Stomach smooth muscle (tissue), 2 donors: Measurements from ENCODE around the gene CHRNA1.
"Not testable (repeated sequence)": the region's sequence is repeated elsewhere in the genome, so short reads cannot be mapped to it uniquely, and the experiment has no call there.

Experiments
- H3K27ac ChIP-seq: one replicate; pipeline ENCODE4 v1.7.0; 2013; ENCODE audit warnings: mild to moderate bottlenecking, low read length, inconsistent platforms
- H3K27me3 ChIP-seq, 2 donors: one replicate each; pipeline ENCODE4 v1.7.0; 2013; ENCODE audit warnings: low read length in 2 of 2; ENCODE audit not compliant: insufficient read depth in 2 of 2, control insufficient read depth in 1 of 2
- H3K36me3 ChIP-seq, 2 donors: one replicate each; pipeline ENCODE4 v1.7.0; 2013; ENCODE audit warnings: low read length in 2 of 2; ENCODE audit not compliant: control insufficient read depth in 2 of 2, insufficient read depth in 2 of 2
- H3K4me1 ChIP-seq: one replicate; pipeline ENCODE4 v1.7.0; 2013; ENCODE audit warnings: low read length; ENCODE audit not compliant: control insufficient read depth, insufficient read depth
- H3K4me3 ChIP-seq, 2 donors: one replicate each; pipeline ENCODE4 v1.7.0; 2013; ENCODE audit warnings: low read length in 2 of 2
- H3K9ac ChIP-seq, 2 donors: one replicate each; pipeline ENCODE4 v1.7.0; 2013; ENCODE audit warnings: low read length in 2 of 2, mild to moderate bottlenecking in 1 of 2
- H3K9me3 ChIP-seq, 2 donors: one replicate each; pipeline ENCODE4 v1.7.0; 2013; ENCODE audit warnings: low read length in 2 of 2; ENCODE audit not compliant: control insufficient read depth in 2 of 2
- donor health status: healthy.
- donor health status: Pancreatic carcinoma.

Gene CHRNA1

DNA sequence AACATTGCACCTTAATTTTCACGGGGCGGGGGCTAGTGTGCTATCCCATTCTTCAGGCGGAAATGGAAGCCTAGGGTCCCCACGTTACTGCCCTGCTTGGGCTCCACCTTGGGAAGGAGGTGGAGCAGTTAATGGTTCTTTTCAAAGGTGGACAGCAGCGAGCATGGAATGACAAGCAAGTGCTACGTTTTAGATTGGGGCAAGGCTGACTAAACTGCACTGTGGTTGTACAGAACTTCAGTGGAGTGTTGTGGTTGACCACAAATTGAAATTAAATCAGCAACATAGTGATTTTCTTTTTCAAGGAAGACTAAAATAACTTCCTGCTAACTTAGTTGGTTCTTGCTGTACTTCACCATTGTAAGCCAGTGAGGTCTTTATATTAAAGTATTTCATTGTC, 47.0 kb downstream of the CHRNA1 start:
- Histone ChIP-seq H3K4me3 (no peak overlapping the region), H3K9me3 (no peaks in the 10 kb centered on the region), H3K4me1 (no peaks in the 10 kb centered on the region), H3K27ac (no peak overlapping the region), H3K9ac (no peak overlapping the region), H3K36me3 (no peaks in the 10 kb centered on the region), H3K27me3 (no peaks in the 10 kb centered on the region)

DNA sequence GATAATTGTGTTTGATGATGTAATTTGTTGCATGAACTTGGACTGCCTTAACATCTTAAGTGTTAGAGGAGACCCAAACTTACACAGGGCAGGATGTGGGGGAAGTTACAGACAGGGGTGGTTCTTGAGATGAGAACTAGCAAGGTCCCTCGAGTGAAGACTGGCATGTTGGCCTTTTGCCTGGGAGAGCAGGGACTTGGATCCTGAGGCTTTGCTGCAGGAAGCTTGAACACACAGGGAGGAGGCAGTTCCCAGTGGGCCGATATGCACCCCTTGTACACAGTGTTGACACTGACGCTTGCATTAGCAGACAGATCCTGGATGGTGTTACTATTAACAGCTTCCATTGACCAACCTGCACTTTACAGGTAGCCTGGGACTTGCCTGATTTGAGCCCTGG, 47.5 kb downstream of the CHRNA1 start:
- Histone ChIP-seq H3K9me3 (no peaks in the 10 kb centered on the region), H3K27me3 (no peaks in the 10 kb centered on the region), H3K9ac (no peak overlapping the region), H3K4me3 (no peak overlapping the region), H3K27ac (no peak overlapping the region), H3K36me3 (no peaks in the 10 kb centered on the region), H3K4me1 (no peaks in the 10 kb centered on the region)

DNA sequence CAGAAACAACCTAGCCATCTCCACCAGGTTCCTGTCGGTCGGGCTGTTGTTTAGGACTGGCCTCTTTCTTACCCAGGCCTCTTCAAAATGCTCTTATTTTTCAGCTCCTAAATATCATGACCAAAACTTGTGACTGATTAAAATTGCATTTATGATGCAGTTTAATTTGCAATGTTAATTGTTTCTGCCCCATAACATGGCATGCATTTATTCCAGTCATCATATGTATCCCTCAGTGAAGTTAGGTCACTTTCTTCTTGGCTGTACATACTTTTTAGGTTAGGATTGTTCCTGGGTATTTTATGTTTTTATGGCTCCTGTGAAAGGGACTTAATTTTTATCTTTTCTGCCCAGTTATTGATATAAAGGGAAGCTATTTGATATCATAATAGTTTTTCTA, 50.6 kb downstream of the CHRNA1 start:
- Histone ChIP-seq H3K36me3 (no peaks in the 10 kb centered on the region), H3K4me1 (no peaks in the 10 kb centered on the region), H3K4me3 (no peak overlapping the region), H3K27me3 (no peaks in the 10 kb centered on the region), H3K27ac (no peak overlapping the region), H3K9me3 (no peaks in the 10 kb centered on the region), H3K9ac (no peak overlapping the region)

DNA sequence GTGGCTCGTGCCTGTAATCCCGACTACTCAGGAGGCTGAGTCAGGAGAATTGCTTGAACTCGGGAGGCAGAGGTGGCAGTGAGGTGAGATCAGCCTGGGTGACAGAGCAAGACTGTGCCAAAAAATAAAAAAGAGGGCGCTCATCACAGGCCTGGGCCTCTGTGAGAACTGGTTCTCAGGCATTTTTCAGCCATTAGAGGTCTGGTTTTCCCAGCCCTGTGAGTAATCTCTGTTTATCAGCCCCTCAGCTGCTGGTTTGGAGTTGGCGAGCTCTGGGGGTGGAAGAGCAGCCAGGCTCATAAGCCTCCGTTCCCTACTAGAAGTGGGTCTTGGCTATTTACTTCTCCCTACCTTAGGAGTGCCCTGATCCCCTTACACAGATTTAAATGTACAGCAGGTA, 53.1 kb downstream of the CHRNA1 start:
- Histone ChIP-seq H3K9ac (no peak overlapping the region), H3K27ac (no peak overlapping the region), H3K36me3 (no peaks in the 10 kb centered on the region), H3K4me1 (no peaks in the 10 kb centered on the region), H3K4me3 (no peak overlapping the region), H3K9me3 (no peaks in the 10 kb centered on the region), H3K27me3 (peaks cover 0 to 3% of the 10 kb centered on the region in 2 donors)

DNA sequence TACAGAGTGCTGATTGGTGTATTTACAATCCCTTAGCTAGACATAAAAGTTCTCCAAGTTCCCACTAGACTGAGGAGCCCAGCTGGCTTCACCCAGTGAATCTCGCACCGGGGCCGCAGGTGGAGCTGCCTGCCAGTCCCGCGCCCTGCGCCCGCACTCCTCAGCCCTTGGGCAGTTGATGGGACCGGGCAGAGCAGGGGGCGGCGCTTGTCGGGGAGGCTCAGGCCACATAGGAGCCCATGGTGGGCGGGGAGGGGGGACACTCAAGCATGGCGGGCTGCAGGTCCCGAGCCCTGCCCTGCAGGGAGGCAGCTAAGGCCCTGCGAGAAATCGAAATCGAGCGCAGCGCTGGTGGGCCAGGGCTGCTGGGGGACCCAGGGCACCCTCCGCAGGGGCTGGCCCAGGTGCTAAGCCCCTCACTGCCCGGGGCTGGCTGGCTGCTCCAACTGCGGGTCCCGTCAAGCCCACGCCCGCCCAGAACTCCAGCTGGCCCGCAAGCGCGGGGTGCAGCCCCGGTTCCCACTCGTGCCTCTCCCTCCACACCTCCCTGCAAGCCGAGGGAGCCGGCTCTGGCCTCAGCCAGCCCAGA, 54.8 kb downstream of the CHRNA1 start:
- H3K4me3 ChIP-seq, H3K27ac ChIP-seq, H3K9ac ChIP-seq, H3K9me3 ChIP-seq, H3K4me1 ChIP-seq, H3K36me3 ChIP-seq, H3K27me3 ChIP-seq: not testable (repeated sequence)

GRCh38 chr2:174708713-174709112, 55.6 kb downstream of the CHRNA1 start:
- peaks cover 0 to 3% of the 10 kb centered on the region in 2 donors for H3K27me3 ChIP-seq

GRCh38 chr2:174705321-174705720, 59.0 kb downstream of the CHRNA1 start:
- no peaks in the 10 kb centered on the region for H3K36me3 ChIP-seq
- H3K27me3 ChIP-seq, result peaks cover 0 to 3% of the 10 kb centered on the region in 2 donors
- H3K9ac ChIP-seq, result no peak overlapping the region
- H3K4me3 ChIP-seq, result no peak overlapping the region
- no peak overlapping the region for H3K27ac ChIP-seq
- H3K9me3 ChIP-seq, result no peaks in the 10 kb centered on the region
- H3K4me1 ChIP-seq, result no peaks in the 10 kb centered on the region

More at GRCh38 chr2:174708713-174709112, 55.6 kb downstream of the CHRNA1 start:
- Histone ChIP-seq H3K9me3 (no peaks in the 10 kb centered on the region), H3K36me3 (no peaks in the 10 kb centered on the region), H3K27ac (no peak overlapping the region), H3K9ac (no peak overlapping the region), H3K4me3 (no peak overlapping the region), H3K4me1 (no peaks in the 10 kb centered on the region)

- Histone ChIP-seq H3K27me3 (peaks cover 0 to 3% of the 10 kb centered on the region in 2 donors), H3K4me1 (no peaks in the 10 kb centered on the region), H3K4me3 (no peak overlapping the region), H3K36me3 (no peaks in the 10 kb centered on the region), H3K9ac (no peak overlapping the region), H3K9me3 (no peaks in the 10 kb centered on the region), H3K27ac (no peak overlapping the region)
Observed at GRCh38 chr2:174704642-174705041, 59.6 kb downstream of the CHRNA1 start.

GRCh38 chr2:174704061-174704460, 60.2 kb downstream of the CHRNA1 start:
- Histone ChIP-seq H3K27me3 (peaks cover 0 to 3% of the 10 kb centered on the region in 2 donors), H3K9ac (no peak overlapping the region), H3K27ac (no peak overlapping the region), H3K4me1 (no peaks in the 10 kb centered on the region), H3K9me3 (no peaks in the 10 kb centered on the region), H3K4me3 (no peak overlapping the region), H3K36me3 (no peaks in the 10 kb centered on the region)

DNA sequence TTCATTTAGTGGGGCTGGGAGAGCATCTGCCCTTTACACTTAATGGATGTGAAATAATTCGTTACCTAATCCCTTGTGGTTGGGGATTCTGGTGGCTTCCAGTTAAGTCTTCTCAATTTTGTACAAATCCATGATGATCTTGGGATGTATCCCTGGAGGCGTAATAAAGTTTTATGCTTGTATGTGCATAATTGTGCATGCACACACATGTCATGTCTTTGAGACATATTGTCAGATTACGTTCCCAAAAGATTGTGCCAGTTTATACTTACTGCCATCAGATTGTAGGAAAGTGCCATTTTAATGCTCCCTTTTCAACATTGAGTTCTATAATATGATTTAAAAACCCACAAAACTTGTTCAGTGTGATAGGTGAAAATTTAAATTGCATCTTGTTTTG, 60.8 kb downstream of the CHRNA1 start:
- Histone ChIP-seq H3K36me3 (no peaks in the 10 kb centered on the region), H3K27ac (no peak overlapping the region), H3K27me3 (peaks cover 0 to 3% of the 10 kb centered on the region in 2 donors), H3K9me3 (no peaks in the 10 kb centered on the region), H3K4me3 (no peak overlapping the region), H3K9ac (no peak overlapping the region), H3K4me1 (no peaks in the 10 kb centered on the region)

DNA sequence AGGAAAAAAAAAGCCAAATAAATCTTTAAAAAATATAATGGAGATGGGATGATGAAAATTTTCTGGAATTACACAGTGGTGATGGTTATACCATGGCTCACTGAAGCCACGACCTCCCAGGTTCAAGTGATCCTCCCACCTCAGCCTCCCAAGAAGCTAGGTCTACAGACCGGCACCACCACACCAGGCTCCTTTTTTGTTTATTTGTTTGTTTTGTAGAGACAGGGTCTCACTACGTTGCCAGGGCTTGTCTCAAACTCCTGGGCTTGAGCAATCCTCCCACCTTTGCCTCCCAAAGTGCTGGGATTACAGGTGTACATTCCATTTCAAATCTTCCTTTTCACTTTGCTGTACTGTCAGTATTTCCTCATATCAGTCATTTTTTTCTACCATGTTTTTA, 61.7 kb downstream of the CHRNA1 start:
- H3K27me3 ChIP-seq, result peaks cover 0 to 3% of the 10 kb centered on the region in 2 donors
- no peaks in the 10 kb centered on the region for H3K4me1 ChIP-seq
- no peak overlapping the region for H3K9ac ChIP-seq
- H3K27ac ChIP-seq, result no peak overlapping the region
- no peak overlapping the region for H3K4me3 ChIP-seq
- no peaks in the 10 kb centered on the region for H3K9me3 ChIP-seq
- H3K36me3 ChIP-seq, result no peaks in the 10 kb centered on the region
